ENCODE results near the gene LRRC40.
"Not testable (repeated sequence)": the region's sequence is repeated elsewhere in the genome, so short reads cannot be mapped to it uniquely, and the experiment has no call there.

Gene LRRC40

DNA sequence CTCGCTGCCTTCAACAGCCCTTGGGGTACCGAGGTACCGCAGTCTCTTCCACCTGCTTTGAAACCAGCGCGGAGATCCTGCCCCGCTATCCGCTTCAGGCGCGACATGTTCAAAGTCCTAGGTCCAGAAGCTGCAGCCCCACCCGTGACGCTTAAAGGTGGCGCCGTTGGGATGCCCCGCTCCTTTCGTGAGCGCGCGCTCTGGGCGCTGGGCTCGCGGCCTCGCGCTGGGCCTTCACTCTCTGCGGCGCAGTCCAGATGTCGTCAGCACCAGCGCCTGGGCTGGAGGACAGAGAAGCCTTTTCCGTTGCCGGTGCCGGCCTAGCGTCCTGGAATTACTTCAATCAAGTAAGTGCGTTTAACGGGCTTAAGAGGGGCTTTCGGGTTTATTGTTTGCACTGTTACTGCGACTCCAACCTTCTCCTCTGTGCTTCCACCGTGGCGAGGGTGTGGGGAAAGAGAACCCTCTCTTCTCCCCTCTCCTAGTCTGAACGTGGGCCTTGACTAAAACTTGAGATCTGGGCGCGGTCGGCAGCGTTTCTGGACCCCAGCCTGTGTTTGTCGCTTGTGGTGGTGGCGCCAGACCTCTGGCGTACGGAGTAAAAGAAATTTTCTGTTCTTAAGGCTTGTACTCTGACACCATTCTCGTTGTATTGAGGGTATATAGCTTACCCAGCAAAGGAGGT is at the start of gene LRRC40:
Gene LRRC40, minus strand, starts transcription at position 146 of the 685 bp plus-strand sequence. Its CDS starts 39 bp downstream, at position 107.
- DNase-seq = peak; percentile 93

- no peak for DNase-seq
Measured at GRCh38 chr1:70248729-70249128, 43.4 kb upstream of the LRRC40 start.

- DNase-seq = no peak
Measured at GRCh38 chr1:70247768-70248167, 42.4 kb upstream of the LRRC40 start.

- DNase-seq = no peak
Measured at GRCh38 chr1:70247122-70247521, 41.7 kb upstream of the LRRC40 start.

DNA sequence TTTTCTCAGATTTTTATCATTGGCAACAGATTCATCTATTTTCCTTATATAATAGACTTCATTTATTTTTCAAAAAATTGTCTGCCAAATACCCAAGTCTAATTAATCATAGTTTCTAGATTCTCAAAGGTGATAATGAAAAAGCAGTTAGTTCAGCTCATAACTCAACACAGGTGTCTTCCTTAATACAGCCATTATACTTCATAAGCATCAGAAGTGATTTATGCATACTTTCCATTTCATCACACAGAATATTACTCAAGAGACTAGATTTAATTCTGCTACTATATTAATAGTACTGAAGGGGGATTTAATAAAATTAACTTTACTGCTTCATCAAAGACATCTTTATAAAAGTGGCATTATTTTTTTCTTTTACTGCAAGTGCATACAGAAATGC is 34.6 kb upstream of the LRRC40 start:
- DNase-seq = no peak

GRCh38 chr1:70234733-70235132 is 29.4 kb upstream of the LRRC40 start:
- DNase-seq = no peak

DNA sequence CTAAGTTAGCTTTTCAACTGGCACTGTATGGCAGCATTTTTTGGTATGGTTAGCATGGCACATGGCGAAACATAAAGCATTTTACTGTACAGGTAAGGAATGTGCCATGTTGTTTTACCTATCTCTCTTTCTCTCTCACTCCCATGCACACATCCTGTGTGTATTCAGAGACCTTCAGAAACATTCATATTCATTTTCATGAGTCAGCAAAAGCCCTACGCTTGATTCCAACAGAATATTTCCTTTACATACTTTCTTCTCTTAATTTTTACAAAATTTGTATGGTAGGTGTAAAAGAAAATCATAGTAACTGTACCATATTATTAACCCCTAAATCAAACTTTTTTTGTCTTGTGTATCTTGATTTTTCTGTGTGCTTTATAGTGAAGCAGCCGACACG is 26.1 kb upstream of the LRRC40 start:
- no peak for DNase-seq

- DNase-seq = no peak
Measured at GRCh38 chr1:70228670-70229069, 23.3 kb upstream of the LRRC40 start.

DNA sequence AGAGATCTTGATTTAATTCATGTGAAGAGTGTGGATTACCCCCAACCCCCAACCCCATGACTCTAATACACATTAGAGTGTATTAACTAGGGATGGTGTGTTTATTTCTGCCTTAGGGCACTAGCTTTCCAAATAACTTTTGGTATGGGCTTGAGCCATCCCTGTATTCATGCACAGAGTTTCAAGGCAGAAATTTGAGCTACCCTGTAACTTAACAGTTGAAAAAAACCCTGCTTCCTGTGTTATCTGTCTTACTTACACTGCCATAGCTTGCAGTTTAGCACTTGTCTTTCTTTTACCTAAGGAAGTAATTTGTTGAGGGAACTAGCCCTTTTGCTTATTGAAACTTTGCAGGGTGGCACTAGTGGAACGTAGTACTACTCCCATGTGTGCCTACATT is 22.1 kb upstream of the LRRC40 start:
- no peak for DNase-seq

DNA sequence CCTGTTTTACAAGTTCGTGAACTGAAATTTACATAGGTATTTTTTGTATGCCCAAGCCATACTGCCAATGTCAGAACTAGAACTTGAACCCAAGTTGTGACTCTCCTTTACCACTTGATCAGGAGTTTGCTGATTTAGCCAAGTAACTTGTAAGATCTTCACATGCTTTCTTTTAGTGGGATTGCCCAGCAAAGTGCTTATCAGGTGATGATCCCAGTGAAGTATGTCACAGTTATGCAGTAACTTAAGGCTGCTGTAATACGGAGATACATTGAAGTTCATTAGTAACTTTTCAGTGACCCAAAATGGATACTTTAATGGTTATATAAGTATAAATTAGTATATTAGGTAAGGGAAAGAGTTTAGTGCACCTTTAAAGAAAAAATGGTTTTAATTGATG is 19.6 kb upstream of the LRRC40 start:
- no peak for DNase-seq

DNA sequence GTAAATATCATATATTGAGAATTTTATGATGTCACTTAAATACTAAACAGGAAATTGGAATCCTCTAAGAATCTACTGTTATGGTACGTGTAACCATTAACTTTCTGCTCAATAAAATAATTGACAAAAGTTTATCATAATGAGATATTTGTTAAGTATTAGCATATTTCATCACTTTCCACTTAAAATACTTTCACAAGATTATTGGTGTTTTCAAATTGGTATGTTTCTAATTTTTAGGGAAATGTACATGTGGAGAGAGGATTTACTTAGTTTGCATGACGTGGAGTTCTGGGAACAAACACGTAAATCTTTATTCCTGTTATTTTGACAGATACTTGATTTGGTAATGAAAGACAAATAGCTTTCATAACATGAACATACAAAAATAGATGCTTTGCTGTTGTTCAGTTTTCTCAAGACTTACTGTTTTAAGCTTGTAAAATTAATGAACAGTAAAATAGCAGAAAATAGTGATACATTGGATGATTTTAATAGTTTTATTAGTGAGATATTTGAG is 17.4 kb upstream of the LRRC40 start:
- DNase-seq = no peak

GRCh38 chr1:70221238-70222121 is 16.1 kb upstream of the LRRC40 start, which contains the start of gene SRSF11:
Gene SRSF11 (plus strand): TSS chr1:70221380. CDS start chr1:70221637, 257 bp downstream.
- peak; percentile 95 for DNase-seq

DNA sequence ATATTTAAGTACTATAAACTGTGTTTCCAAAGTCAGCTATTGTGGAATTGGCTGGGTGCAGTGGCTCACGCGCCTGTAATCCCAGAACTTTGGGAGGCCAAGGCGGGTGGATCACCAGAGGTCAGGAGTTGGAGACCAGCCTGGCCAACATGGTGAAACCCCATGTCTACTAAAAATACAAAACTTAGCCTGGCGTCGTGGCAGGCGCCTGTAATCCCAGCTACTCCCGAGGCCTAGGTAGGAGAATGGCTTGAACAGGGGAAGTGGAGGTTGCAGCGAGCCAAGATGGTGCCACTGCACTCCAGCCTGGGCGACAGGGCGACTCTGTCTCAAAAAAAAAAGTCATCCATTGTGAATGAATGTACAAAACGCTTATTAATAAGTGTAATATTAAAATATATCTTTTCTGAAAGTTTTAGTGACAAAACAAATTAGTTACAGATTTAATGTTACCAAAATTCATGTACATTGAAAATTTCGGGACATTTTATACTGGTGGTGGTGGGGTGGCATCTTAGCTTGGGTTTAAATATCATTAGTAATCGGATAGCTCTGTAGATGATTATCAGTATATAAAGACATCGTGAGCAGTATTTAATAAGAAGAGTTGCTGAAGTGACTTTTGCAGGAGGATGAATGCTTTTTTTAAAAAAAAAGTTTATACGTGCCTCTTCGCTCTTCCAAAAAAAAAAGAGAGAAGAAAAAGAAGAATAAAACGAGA is 15.3 kb upstream of the LRRC40 start:
- DNase-seq = no peak

- DNase-seq = no peak
Measured at GRCh38 chr1:70220015-70220414, 14.6 kb upstream of the LRRC40 start.

DNA sequence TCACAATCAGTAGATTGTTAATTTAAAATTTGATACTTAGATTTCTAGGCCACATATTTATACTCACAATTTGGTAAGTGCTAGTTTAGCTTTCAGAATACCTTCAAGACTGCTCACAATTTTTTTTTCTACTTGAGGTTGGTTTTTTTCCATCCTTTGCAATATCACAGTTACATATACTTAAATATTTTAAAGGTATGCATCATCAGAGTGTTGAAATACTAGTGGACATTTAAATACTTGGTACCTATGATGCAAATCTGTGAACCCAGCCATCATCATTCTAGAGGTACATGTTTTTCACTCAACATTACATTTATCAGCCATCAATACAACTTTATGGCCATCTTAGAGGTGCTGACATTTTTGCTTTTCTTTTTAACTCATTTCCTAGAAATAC is 6.2 kb upstream of the LRRC40 start:
- peak; percentile 51 for DNase-seq

GRCh38 chr1:70210820-70211219 is 5.4 kb upstream of the LRRC40 start:
- no peak for DNase-seq

DNA sequence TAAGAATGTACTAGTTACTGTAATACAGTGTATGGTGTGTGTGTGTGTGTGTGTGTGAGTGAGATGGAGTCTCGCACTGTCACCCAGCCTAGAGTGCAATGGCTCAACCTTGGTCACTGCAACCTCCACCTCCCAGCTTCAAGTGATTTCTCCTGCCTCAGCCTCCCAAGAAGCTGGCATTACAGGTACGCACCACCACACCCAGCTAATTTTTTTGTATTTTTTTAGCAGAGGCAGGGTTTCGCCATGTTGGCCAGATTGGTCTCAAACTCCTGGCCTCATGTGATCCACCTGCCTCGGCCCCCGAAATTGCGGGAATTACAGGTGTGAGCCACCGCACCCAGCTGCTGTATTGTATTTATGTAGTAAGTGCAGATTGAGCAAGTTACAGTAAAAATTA is 2.9 kb upstream of the LRRC40 start:
- DNase-seq = no peak

- no peak for DNase-seq
Measured at GRCh38 chr1:70207492-70207891, 2.1 kb upstream of the LRRC40 start.

GRCh38 chr1:70206833-70207232 is 1.5 kb upstream of the LRRC40 start:
- DNase-seq = not testable (repeated sequence)

DNA sequence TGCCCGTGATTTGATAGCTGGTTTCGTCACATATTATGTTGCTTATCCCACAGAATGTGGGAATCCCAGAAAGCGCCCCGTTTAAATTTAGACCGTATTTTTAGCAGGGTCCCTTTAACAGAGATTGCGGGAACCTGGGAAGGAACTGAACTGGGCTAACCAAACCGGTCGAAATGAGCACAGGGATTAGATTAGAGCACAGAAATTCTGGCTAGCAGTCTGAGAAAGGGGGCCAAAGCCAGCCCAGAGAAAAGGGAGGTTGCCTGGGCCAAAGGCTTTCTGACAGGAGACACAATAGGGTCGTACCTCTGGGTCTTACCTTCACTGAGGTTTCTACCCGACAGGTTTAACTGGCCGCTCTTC is 327 bp downstream of the LRRC40 start:
- DNase-seq = no peak

GRCh38 chr1:70204600-70204999 is 779 bp downstream of the LRRC40 start:
- DNase-seq = no peak

DNA sequence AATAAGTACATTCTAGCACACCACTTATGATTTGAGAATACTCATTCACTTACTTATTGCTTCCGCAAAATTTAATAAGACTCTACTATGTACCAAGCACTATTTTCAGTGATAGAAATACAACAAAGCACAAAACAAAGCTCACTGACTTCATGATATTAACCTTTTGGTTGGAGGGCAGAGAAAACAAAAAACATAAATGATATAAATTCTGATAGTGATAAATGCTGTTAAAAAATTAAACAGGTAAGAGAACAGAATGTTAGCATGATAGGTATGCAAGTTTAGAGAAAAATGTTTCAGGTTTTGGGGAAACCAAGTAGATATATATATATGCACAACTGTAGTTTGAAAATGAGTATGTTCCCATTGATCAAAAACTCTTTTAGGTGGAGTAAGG is 1.2 kb downstream of the LRRC40 start:
- DNase-seq = no peak

DNA sequence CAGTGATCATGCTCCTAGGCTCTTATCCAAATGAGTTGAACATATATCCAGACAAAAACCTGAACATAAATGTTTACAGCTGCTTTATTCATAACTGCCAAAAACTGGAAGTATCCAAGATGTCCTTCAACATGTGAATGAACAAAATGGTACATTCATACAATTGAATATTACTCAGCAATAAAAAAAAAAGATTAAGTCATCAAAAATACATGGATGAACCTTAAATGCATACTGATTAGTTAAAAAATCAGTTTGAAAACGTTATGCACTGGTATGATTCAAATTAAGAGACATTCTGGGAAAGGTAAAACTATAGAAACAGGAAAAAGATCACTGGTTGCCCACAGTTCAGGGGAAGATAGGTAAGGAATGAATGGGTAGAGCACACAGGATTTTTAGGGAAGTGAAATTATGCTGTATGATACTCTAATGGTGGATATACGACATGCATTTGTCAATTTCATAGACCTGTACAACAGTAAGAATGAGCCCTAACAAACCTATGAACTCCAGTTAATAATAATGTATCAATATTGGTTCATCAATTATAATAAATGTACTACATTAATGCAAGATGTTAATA is 3.1 kb downstream of the LRRC40 start:
- no peak for DNase-seq
